GM19043 (cell line): ENCODE measurements around the gene GAS5.

ENCODE experiments used
- ATAC-seq: cut with Tn5 transposase; IDR thresholded peaks from one replicate; pipeline ENCODE4 v1.9.1; 2021; ENCODE audit warnings: low read depth; ENCODE audit not compliant: unreplicated experiment

Gene GAS5

DNA sequence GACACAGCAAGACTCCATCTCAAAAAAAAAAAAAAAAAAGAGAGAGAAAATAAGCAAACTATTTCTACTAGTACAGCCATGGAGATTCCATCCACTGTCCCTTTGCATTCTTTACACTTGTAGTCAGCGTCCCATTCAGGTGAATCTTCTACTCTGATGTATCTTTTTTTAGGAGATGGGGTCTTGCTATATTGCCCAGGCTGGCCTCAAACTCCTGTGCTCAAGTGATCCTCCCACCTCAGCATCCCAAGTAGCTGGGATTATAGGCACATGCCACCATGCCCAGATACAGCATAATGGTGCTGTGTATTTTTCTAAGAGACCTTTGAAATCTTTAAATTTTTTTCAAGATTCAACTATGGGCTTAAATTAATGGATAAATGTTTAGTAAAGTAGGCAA, 35.0 kb downstream of the GAS5 start:
- ATAC-seq: no peak

DNA sequence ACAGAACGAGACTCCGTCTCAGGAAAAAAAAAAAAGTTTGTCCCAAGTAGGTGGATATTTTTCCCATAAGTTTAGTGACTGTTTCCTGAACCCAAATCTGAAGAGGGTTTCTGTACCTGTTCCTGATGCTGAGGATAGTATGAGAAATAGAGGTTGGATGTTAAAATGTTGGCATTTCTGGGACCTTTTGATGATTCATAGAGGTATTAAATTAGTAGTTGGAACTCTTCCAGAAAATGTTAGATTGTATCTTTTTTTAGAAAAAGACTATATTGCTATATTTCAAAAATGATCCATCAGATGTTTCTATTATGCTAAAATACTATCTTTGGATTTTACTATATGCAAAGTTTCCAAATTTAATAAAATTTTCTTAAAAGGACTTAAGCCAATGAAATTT, 40.2 kb downstream of the GAS5 start:
- ATAC-seq: no peak

- peak; percentile 81 for ATAC-seq
Measured at GRCh38 chr1:173824315-173825081, 43.3 kb downstream of the GAS5 start, which contains the start of the genes CENPL and DARS2. CENPL (minus strand) TSS chr1:173824883; CDS start chr1:173811299, 13,584 bp downstream. DARS2 (plus strand) TSS chr1:173824673; CDS start chr1:173825230, 557 bp downstream.

GRCh38 chr1:173823781-173824314, 43.9 kb downstream of the GAS5 start:
- peak; percentile 37 for ATAC-seq

DNA sequence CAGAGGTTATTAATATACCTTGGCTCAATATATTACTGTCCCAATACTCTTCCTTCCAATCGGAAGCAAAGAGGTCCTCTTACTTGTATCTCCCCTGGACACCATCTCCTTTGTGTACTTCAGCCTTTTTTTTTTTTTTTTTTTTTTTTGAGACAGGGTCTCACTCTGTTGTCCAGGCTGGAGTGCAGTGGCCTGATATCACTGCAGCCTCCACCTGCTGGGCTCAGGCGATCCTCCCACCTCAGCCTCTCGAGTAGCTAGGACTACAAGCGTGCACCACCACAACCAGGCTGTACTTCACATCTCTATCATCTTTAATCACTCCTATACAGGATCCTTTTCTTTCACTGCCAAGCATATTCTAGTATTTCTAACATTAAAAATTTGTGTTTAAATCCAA, 46.1 kb downstream of the GAS5 start:
- no peak for ATAC-seq

DNA sequence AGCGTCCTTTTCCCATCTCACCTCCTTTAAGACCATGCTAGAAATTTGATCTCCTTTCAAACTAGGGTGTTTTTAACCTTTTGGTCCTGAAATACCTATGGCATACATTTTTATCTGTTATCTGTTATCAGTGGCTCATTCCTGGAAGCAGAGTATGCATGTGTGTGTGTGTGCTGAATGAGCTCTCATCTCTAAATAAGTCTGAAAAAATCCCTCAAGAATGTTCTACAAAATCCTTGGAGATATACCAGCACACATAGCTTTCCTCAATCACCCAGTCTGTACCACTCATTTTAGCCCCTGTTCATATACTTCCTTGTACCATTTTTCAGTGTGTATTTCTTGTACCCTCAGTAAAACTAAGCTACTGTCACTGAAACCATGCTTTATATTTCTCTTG, 49.3 kb downstream of the GAS5 start:
- ATAC-seq: no peak
